Measurements from ENCODE around the gene EPB41. TPM values are rescaled to one million over a fixed set of nuclear protein-coding genes. Genes with fewer than 3 reads are reported as not detected.
"Not testable (repeated sequence)": the region's sequence is repeated elsewhere in the genome, so short reads cannot be mapped to it uniquely, and the experiment has no call there.

The EPB41 gene
- total RNA-seq, 2 donors from 2014 or later = 193 to 221 TPM

DNA sequence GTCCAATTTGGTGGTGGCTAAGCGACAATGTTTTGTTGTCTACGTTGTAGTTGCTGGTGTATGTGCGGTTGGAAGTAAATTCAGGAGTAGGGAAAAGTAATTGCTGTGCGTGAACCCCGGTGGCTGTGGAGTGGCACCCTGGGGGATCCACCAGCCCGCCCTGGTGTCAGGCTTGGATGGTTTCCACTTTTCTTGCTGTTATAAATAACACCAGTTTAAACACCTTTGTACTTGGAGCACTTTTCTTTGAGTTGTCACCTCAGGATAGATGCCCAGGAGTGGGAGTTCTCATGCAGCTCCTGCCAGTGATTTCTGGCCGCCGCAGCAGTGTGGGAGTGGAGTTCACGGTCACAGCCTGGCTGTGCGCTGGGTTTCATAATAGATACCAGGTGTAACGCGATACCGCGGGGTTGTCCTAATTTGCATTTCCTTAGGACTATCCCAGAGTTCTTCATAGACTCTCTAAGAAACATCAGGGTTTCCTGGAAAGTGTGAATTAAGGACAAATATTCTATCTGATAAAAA, 222.1 kb downstream of the EPB41 start:
- H3K27me3 Mint-ChIP-seq = peaks cover 10% of the 10 kb centered on the region
- ATAC-seq (no peak), DNase-seq (no peak)
- H3K4me3 Mint-ChIP-seq = no peak overlapping the region
- H3K9me3 ChIP-seq (ENCODE audit: control insufficient read depth, low read length, poor library complexity, severe bottlenecking) = no peaks in the 10 kb centered on the region
- H3K4me1 Mint-ChIP-seq = peaks cover 5% of the 10 kb centered on the region
- no peaks in the 10 kb centered on the region for H3K36me3 Mint-ChIP-seq (ENCODE audit: low read depth)
- no peak overlapping the region for H3K27ac Mint-ChIP-seq

DNA sequence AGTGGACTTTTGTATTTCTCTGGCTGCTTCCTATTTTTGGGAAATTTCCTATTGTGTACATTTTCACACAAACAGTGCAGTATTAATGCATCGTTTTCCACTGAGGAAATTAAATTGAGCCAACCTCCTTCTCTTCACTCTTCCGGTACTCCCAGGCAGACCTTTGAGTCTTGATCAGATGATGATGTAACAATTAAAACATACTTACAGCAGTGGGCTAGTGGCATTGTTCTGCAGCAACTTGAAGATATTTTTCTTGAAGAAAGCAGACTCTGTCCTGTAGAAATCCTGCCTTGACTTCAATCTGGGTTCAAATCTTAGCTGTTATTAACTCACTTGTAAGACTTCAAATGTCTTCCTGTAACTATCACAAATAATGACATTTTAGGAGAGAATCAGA, 228.3 kb downstream of the EPB41 start:
- DNase-seq = no peak
- H3K9me3 ChIP-seq (ENCODE audit: control insufficient read depth, low read length, poor library complexity, severe bottlenecking) = no peaks in the 10 kb centered on the region
- ATAC-seq = no peak
- Mint-ChIP-seq H3K4me3 (no peak overlapping the region), H3K27me3 (no peaks in the 10 kb centered on the region), H3K36me3 (ENCODE audit: low read depth) (peaks cover 4% of the 10 kb centered on the region), H3K4me1 (no peaks in the 10 kb centered on the region), H3K27ac (no peak overlapping the region)

DNA sequence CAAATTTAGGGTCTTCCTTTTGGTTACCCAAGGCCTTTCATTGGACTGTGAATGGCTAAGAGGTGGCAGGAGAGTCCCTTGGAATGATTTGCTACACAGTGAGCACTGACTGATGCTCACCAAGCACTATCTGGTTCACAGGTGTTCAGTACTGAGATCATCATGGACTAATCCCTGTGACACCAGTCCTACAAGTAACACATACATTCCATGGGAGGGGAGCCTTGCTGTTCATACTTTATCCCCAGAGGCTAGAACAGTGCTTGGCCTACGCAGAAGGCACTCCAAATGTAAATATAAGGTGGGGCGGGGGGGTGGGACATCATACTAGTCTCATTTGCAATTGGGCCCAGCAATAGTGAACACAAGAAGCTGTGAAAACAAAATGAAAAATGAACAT, 229.8 kb downstream of the EPB41 start:
- no peak overlapping the region for H3K4me3 Mint-ChIP-seq
- ATAC-seq (no peak), DNase-seq (no peak)
- peaks cover 2% of the 10 kb centered on the region for H3K4me1 Mint-ChIP-seq
- H3K27me3 Mint-ChIP-seq = no peaks in the 10 kb centered on the region
- no peaks in the 10 kb centered on the region for H3K9me3 ChIP-seq (ENCODE audit: control insufficient read depth, low read length, poor library complexity, severe bottlenecking)
- H3K27ac Mint-ChIP-seq = no peak overlapping the region
- peaks cover 11% of the 10 kb centered on the region for H3K36me3 Mint-ChIP-seq (ENCODE audit: low read depth)

DNA sequence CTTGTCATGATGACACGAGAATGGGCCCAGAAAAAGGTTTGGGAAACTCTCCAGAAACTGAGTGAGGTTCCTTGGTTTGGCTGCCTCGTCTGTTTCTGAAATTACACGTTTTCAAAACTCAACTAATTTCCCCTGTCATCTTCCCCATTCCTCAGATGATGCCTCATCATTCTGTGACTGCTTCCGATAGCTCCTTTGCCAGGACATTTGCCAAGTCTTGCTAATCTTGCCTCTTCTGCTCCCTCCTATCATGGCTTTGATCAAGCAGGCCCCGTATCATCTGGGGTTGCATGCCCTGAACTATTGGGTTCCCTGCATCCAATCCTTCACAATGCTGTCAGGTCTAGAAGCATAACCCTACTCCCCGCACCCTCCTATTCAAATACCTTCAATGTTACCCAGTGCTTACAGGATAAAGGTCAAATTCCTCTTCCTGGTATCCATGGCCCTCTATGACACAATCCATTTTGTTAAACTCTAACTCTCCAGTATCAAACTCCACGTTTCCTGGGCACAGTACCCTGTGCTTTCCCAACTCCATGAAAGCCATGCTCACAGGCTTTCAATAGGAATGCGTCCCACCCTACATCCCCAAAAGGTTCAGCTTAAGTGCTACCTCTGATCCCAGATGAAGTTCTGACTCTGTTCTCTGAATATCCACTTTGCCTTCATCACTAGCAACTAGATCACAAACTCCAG, 231.5 kb downstream of the EPB41 start:
- DNase-seq = no peak
- Mint-ChIP-seq H3K4me3 (no peak overlapping the region), H3K4me1 (peaks cover 4% of the 10 kb centered on the region), H3K27me3 (no peaks in the 10 kb centered on the region), H3K27ac (peak overlapping the region; percentile 27), H3K36me3 (ENCODE audit: low read depth) (peaks cover 14% of the 10 kb centered on the region)
- no peaks in the 10 kb centered on the region for H3K9me3 ChIP-seq (ENCODE audit: control insufficient read depth, low read length, poor library complexity, severe bottlenecking)
- no peak for ATAC-seq

DNA sequence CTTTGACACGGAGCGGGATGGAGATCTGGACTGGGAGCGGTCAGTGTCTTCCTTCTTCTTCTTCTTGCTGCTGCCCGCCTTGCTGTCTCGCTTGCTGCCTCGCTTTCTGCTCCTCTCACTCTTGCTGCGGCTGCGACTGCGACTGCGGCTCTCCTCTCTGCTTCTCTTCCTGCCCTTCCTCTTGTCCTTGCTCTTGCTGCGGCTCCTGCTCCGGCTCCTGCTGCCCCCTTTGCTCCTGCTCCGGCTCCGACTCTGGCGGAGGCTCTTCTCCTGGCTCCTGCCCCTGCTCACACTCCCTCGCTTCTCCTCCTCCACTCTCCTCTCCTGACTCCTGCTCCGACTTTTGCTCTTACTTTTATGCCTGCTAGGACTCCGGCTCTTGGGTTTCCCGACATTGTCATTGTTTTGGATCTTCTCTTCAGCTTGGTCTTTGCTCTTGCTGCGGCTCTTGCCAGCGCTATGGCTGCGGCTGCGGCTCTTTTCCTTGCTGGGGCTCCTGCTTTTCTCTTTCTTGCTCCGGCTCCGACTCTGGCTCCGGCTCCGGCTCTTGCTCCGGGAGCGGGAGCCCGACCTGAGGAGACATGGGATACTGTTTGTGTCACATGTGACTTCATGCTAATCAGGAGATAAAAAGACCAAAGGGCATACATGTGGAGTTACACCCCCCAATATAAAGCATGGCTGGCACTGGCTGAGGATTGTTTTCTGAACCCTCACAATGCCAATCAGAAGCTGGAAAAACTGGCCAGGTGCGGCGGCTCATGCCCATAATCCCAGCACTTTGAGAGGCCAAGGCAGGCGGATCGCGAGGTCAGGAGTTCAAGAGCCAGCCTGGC, 234.5 kb downstream of the EPB41 start:
- H3K27ac Mint-ChIP-seq = no peak overlapping the region
- ATAC-seq (no peak), DNase-seq (no peak)
- H3K27me3 Mint-ChIP-seq = no peaks in the 10 kb centered on the region
- no peak overlapping the region for H3K4me3 Mint-ChIP-seq
- H3K36me3 Mint-ChIP-seq (ENCODE audit: low read depth) = peaks cover 16% of the 10 kb centered on the region
- no peaks in the 10 kb centered on the region for H3K9me3 ChIP-seq (ENCODE audit: control insufficient read depth, low read length, poor library complexity, severe bottlenecking)
- H3K4me1 Mint-ChIP-seq = peaks cover 4% of the 10 kb centered on the region

DNA sequence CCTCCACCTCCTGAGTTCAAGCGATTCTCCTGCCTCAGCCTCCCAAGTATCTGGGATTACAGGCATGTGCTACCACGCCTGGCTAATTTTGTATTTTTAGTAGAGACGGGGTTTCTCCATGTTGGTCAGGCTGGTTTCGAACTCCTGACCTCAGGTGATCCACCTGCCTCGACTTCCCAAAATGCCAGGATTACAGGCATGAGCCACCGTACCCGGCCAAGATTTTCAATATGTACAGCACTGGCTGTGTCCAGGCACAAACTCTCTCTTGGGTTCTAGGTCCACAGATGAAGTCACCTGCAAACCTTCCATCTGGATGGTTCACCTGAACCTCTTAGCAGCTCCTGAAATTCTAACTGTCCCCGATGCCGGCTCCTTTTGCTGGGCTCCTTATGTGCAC, 236.0 kb downstream of the EPB41 start:
- H3K4me1 Mint-ChIP-seq; DNase-seq; H3K27me3 Mint-ChIP-seq; H3K4me3 Mint-ChIP-seq; ATAC-seq; H3K9me3 ChIP-seq (ENCODE audit: control insufficient read depth, low read length, poor library complexity, severe bottlenecking); H3K27ac Mint-ChIP-seq: not testable (repeated sequence)
- H3K36me3 Mint-ChIP-seq (ENCODE audit: low read depth) = peaks cover 16% of the 10 kb centered on the region

DNA sequence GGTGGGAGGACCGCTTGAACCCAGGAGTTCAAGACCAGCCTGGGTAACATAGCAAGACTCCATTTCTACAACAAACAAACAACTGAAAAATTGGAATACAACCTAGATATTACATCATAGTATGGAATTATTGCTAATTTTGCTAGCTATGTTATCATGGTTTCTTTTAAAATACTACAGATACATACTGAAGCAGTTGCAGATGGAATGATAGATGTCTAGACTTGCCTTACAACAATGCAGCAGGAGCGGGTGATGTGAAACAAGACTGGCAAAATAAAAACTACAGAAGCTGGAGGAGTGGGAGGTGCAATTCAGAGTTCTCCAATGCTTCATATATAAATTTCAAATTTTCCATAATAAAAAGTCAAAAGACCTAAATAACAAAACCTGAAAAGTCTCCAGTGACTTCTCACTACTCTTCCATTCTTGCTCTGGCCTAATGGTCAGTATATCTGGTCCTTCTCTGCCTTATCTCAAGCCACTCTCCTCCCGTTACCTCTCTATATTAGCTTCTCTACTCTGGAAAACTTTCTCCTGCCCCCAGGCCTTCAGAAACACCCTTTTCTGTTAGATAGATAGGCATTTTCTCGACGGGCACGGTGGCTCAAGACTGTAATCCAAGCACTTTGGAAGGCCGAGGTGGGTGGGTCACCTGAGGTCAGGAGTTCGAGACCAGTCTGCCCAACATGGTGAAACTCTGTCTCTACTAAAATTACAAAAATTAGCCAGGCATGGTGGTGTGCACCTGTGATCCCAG, 237.9 kb downstream of the EPB41 start:
- no peaks in the 10 kb centered on the region for H3K9me3 ChIP-seq (ENCODE audit: control insufficient read depth, low read length, poor library complexity, severe bottlenecking)
- H3K27me3 Mint-ChIP-seq = no peaks in the 10 kb centered on the region
- H3K4me3 Mint-ChIP-seq = no peak overlapping the region
- peaks cover 7% of the 10 kb centered on the region for H3K4me1 Mint-ChIP-seq
- ATAC-seq = no peak
- H3K27ac Mint-ChIP-seq = no peak overlapping the region
- peaks cover 12% of the 10 kb centered on the region for H3K36me3 Mint-ChIP-seq (ENCODE audit: low read depth)
- DNase-seq = no peak

DNA sequence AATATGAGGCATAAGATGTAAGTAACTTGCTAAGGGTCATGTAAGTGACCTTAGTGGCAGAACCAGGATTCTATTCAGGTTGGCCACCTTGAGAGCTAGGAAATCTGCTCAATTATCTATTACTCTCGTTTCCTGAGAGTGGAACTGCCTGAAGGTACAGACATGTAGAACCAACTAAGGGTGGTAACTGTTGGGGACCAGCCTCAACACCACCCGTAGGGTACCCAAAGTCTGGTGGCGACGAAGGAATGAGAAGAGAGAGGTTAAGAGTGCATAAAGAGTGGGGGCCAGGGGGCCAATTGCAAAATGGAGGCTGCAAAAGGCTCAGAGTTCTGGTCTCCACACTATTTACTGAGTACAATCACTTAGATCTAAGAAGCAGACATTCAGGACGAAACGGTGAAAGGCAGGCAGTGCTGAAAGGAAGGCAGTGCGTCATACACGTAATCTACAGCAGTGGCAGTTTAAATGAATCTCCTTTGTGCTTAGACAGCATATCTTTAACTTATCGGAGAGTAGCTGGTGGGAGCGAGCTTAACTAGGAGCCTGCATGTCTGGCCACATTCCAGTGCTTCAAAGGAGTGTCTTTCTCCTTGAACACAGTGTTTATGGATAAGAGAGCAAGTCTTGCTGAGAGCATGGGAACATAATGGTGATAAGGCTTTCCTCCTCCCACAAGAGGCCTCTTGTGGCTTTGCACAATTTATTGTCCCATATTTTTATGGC, 242.3 kb downstream of the EPB41 start:
- H3K4me3 Mint-ChIP-seq = peak overlapping the region; percentile 25
- no peaks in the 10 kb centered on the region for H3K27me3 Mint-ChIP-seq
- H3K27ac Mint-ChIP-seq = peak overlapping the region; percentile 71
- ATAC-seq (no peak), DNase-seq (no peak)
- peaks cover 4% of the 10 kb centered on the region for H3K36me3 Mint-ChIP-seq (ENCODE audit: low read depth)
- H3K4me1 Mint-ChIP-seq = peaks cover 3% of the 10 kb centered on the region
- H3K9me3 ChIP-seq (ENCODE audit: control insufficient read depth, low read length, poor library complexity, severe bottlenecking) = no peaks in the 10 kb centered on the region

DNA sequence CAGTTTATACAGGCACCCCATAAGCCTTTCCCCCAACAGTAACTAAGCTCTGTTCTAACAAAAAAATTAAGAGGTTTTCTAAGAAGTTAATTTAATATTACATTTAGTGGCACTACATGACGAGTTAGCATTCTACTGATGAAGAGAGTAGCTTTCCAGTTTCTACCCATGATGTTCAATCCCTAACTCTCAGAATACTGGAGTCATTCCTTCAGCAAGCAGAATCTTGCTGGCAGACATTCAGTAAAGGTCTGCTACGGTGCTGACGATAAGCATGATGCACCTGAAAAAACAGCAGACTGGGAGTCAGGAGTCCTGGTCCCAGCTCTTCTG, 242.9 kb downstream of the EPB41 start:
- ATAC-seq = no peak
- H3K9me3 ChIP-seq (ENCODE audit: control insufficient read depth, low read length, poor library complexity, severe bottlenecking) = no peaks in the 10 kb centered on the region
- H3K36me3 Mint-ChIP-seq (ENCODE audit: low read depth) = peaks cover 4% of the 10 kb centered on the region
- peaks cover 3% of the 10 kb centered on the region for H3K4me1 Mint-ChIP-seq
- no peak overlapping the region for H3K4me3 Mint-ChIP-seq
- H3K27me3 Mint-ChIP-seq = no peaks in the 10 kb centered on the region
- peak overlapping the region; percentile 73 for H3K27ac Mint-ChIP-seq
- DNase-seq = no peak

DNA sequence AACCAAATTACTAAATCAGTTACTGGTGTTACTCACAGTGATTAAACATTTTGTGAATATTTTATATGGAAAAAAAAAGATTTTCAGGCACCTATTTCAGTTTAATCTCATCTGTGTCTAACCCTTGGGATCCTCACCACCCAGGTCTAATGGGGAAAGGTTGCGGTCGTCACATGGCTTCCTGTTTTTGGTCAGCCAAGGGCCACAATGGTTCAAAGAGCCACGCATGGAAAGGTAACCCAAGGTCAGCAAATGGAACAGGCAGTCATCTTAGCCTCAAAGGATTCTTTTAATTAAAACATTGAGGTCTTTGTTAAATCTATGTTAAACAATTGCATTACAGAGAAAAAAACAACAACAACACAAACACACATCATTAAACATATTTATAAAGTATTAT, 245.4 kb downstream of the EPB41 start:
- Mint-ChIP-seq H3K4me1 (peaks cover 13% of the 10 kb centered on the region), H3K27me3 (no peaks in the 10 kb centered on the region), H3K4me3 (no peak overlapping the region), H3K27ac (no peak overlapping the region), H3K36me3 (ENCODE audit: low read depth) (peaks cover 2% of the 10 kb centered on the region)
- DNase-seq = no peak
- ATAC-seq = no peak
- no peaks in the 10 kb centered on the region for H3K9me3 ChIP-seq (ENCODE audit: control insufficient read depth, low read length, poor library complexity, severe bottlenecking)

DNA sequence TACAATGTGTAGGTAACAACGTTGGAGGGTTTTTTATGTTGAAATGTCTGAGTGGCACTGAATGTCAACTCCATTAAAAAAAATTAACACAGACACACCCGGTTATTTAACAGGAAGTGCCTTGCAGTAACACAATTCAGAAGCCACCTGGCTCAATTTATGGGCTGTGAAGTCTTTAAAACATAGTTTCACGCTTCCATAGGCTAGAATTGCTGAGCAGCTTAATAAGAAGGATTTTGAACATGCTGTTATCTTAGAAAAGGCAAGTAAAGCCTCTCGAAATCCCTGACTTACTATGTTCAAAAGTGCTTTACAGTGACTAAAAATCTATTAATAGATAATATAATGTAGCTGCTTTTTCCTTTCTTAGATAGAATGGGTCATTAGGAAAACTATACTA, 247.7 kb downstream of the EPB41 start:
- DNase-seq (no peak), ATAC-seq (no peak)
- Mint-ChIP-seq H3K27ac (peak overlapping the region; percentile 24), H3K36me3 (ENCODE audit: low read depth) (peaks cover 5% of the 10 kb centered on the region), H3K4me3 (no peak overlapping the region), H3K4me1 (peaks cover 27% of the 10 kb centered on the region), H3K27me3 (no peaks in the 10 kb centered on the region)
- no peaks in the 10 kb centered on the region for H3K9me3 ChIP-seq (ENCODE audit: control insufficient read depth, low read length, poor library complexity, severe bottlenecking)

DNA sequence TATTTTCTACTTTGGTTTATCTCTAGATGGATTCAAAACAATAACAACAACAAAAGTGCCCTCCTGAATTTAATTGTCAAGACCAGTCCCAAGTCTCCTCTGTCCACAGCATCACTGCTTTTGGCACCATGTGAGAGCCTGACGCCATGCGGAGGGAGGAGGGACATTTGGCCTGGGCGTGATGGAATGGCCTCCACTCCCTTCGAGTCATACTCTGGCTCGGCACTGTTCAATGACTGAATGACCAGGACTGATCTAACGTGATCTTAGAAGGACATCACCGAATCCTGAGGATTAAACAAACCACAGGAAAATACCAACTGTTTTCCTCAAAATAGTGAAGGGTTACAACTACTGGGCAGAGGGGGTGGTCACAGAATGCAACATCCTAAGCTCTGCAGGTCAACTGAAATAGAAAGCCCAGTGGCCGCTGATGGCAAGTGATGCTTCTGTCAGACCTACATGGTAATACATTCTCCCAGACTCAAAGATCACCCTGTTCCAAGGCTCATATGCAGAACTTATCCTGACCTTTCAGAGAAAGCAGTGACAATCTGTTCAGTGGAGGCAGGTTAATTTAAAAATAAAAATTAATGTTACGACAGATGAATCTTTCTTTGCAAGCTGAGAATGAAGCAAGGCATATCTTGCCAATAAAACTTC, 248.2 kb downstream of the EPB41 start:
- Mint-ChIP-seq H3K27ac (peak overlapping the region; percentile 24), H3K4me3 (no peak overlapping the region), H3K4me1 (peaks cover 31% of the 10 kb centered on the region), H3K27me3 (no peaks in the 10 kb centered on the region), H3K36me3 (ENCODE audit: low read depth) (peaks cover 5% of the 10 kb centered on the region)
- H3K9me3 ChIP-seq (ENCODE audit: control insufficient read depth, low read length, poor library complexity, severe bottlenecking) = no peaks in the 10 kb centered on the region
- ATAC-seq = no peak
- DNase-seq = no peak

Data from T-helper 17 cell (primary cell).